GM23338 (cell line): ENCODE measurements around the gene CRADD. TPM values are rescaled to one million over a fixed set of nuclear protein-coding genes. Genes with fewer than 3 reads are reported as not detected.

ENCODE experiments used
- ATAC-seq: fragments of 200-7000 bp; cut with Tn5 transposase; 3 replicates; pipeline ENCODE4 v1.9.1; 2020
- DNase-seq: peaks from one replicate; pipeline ENCODE4 v3.0.0-alpha.2; 2015; ENCODE audit warnings: low spot score
- H2AFZ ChIP-seq: fragments of 200-600 bp; sonication (generic); 2 replicates; pipeline ENCODE4 v1.8.0; 2016; ENCODE audit warnings: antibody characterized with exemption, mild to moderate bottlenecking, moderate library complexity
- H3F3A ChIP-seq: fragments of 200-600 bp; sonication (generic); replicated peaks from 2 replicates; pipeline ENCODE4 v1.8.0; 2017; ENCODE audit warnings: antibody characterized with exemption, mixed run types, low read depth
- H3K27ac ChIP-seq: fragments of 200-600 bp; sonication (generic); 2 replicates; pipeline ENCODE4 v1.6.1; 2016; ENCODE audit warnings: low read depth
- H3K27me3 ChIP-seq: fragments of 200-600 bp; sonication (generic); 2 replicates; pipeline ENCODE4 v1.8.0; 2016; ENCODE audit warnings: mild to moderate bottlenecking, mixed run types, moderate library complexity; ENCODE audit not compliant: insufficient read depth
- H3K36me3 ChIP-seq: fragments of 200-600 bp; sonication (generic); 2 replicates; pipeline ENCODE4 v1.8.0; 2016; ENCODE audit warnings: mild to moderate bottlenecking; ENCODE audit not compliant: insufficient read depth
- H3K4me1 ChIP-seq: fragments of 200-600 bp; sonication (generic); 2 replicates; pipeline ENCODE4 v1.8.0; 2016; ENCODE audit warnings: mild to moderate bottlenecking, moderate library complexity; ENCODE audit not compliant: insufficient read depth
- H3K4me2 ChIP-seq: fragments of 200-600 bp; sonication (generic); 2 replicates; pipeline ENCODE4 v1.7.1; 2017; ENCODE audit warnings: mixed run types
- H3K4me3 ChIP-seq: fragments of 200-600 bp; sonication (generic); 2 replicates; pipeline ENCODE4 v1.6.1; 2016; ENCODE audit warnings: mixed run types
- H3K79me2 ChIP-seq: fragments of 200-600 bp; sonication (generic); replicated peaks from 2 replicates; pipeline ENCODE4 v1.8.0; 2017; ENCODE audit warnings: mild to moderate bottlenecking; ENCODE audit not compliant: insufficient read depth
- H3K9me2 ChIP-seq: fragments of 200-600 bp; sonication (generic); 2 replicates; pipeline ENCODE4 v1.8.0; 2017; ENCODE audit not compliant: insufficient read depth
- H4K20me1 ChIP-seq: fragments of 200-600 bp; sonication (generic); replicated peaks from 2 replicates; pipeline ENCODE4 v1.8.0; 2017; ENCODE audit warnings: mild to moderate bottlenecking; ENCODE audit not compliant: insufficient read depth
- H3K27ac Mint-ChIP-seq: 2 replicates; pipeline ENCODE4 v1.8.0; 2020; ENCODE audit warnings: inconsistent platforms, mild to moderate bottlenecking, moderate library complexity, mixed read lengths
- H3K27me3 Mint-ChIP-seq: 3 replicates; pipeline ENCODE4 v1.8.0; 2022; ENCODE audit warnings: low read depth, mild to moderate bottlenecking, moderate library complexity, mixed read lengths, inconsistent platforms; ENCODE audit not compliant: insufficient read depth, poor library complexity
- H3K36me3 Mint-ChIP-seq: 3 replicates; pipeline ENCODE4 v1.8.0; 2021; ENCODE audit warnings: low read depth, mild to moderate bottlenecking, inconsistent platforms, moderate library complexity, mixed read lengths
- H3K4me1 Mint-ChIP-seq: 3 replicates; pipeline ENCODE4 v1.8.0; 2020; ENCODE audit warnings: mild to moderate bottlenecking, inconsistent platforms, mixed read lengths
- H3K4me3 Mint-ChIP-seq: 3 replicates; pipeline ENCODE4 v1.8.0; 2021; ENCODE audit warnings: moderate library complexity, mild to moderate bottlenecking, inconsistent platforms, mixed read lengths
- H3K9me3 Mint-ChIP-seq: 3 replicates; pipeline ENCODE4 v1.8.0; 2020; ENCODE audit warnings: moderate library complexity, mild to moderate bottlenecking, inconsistent platforms, mixed read lengths
- CREB1 ChIP-seq: fragments of 250-450 bp; sonication (Bioruptor Pico); IDR thresholded peaks from 2 replicates; pipeline ENCODE4 v1.5.0; 2020; ENCODE audit warnings: low read depth, mild to moderate bottlenecking, moderate library complexity
- CTCF ChIP-seq, 2 experiments: fragments of 200-600 bp in 1 of 2; sonication (generic) in 1 of 2; conservative IDR thresholded peaks; 2 replicates each; pipeline versions ENCODE4 v1.5.1 to v1.6.1; 2016 to 2017; ENCODE audit warnings: antibody characterized with exemption in 2 of 2, low read depth in 2 of 2, mild to moderate bottlenecking in 2 of 2, moderate library complexity in 1 of 2
- ETS1 ChIP-seq: IDR thresholded peaks from 2 replicates; pipeline ENCODE4 v1.6.1; 2016; ENCODE audit warnings: antibody characterized with exemption
- EZH2 ChIP-seq: fragments of 200-600 bp; sonication (generic); IDR thresholded peaks from one replicate; pipeline ENCODE4 v1.8.0; 2017; ENCODE audit warnings: antibody characterized with exemption, mild to moderate bottlenecking, low read depth; ENCODE audit not compliant: unreplicated experiment
- JUNB ChIP-seq: IDR thresholded peaks from one replicate; pipeline ENCODE4 v1.6.1; 2016; ENCODE audit warnings: antibody characterized with exemption; ENCODE audit not compliant: unreplicated experiment
- NANOG ChIP-seq: IDR thresholded peaks from 2 replicates; pipeline ENCODE4 v1.6.1; 2016; ENCODE audit warnings: antibody characterized with exemption, borderline replicate concordance
- POLR2AphosphoS5 ChIP-seq: IDR thresholded peaks from 2 replicates; pipeline ENCODE4 v1.6.1; 2016; ENCODE audit warnings: antibody characterized with exemption, low read depth
- REST ChIP-seq: IDR thresholded peaks from one replicate; pipeline ENCODE4 v1.6.1; 2018; ENCODE audit warnings: antibody characterized with exemption; ENCODE audit not compliant: unreplicated experiment
- STAT1 ChIP-seq: IDR thresholded peaks from one replicate; pipeline ENCODE4 v1.6.1; 2016; ENCODE audit warnings: antibody characterized with exemption; ENCODE audit not compliant: unreplicated experiment
- ZNF114 ChIP-seq: fragments of 250-450 bp; sonication (Bioruptor Pico); IDR thresholded peaks from 2 replicates; pipeline ENCODE4 v1.5.0; 2020; ENCODE audit warnings: mild to moderate bottlenecking, moderate library complexity
- ZNF331 ChIP-seq: fragments of 250-450 bp; sonication (Bioruptor Pico); IDR thresholded peaks from 2 replicates; pipeline ENCODE4 v1.5.0; 2020; ENCODE audit warnings: low read depth, mild to moderate bottlenecking, moderate library complexity
- ZNF462 ChIP-seq: fragments of 250-450 bp; sonication (Bioruptor Pico); IDR thresholded peaks from 2 replicates; pipeline ENCODE4 v1.5.0; 2020; ENCODE audit warnings: mild to moderate bottlenecking, moderate library complexity
- polyA plus RNA-seq: library from polyadenylated mRNA; unstranded; fragments of >200 nt; fragmentation: Nextera tagmentation; extraction: Ambion mirVana; gene quantifications from 2 replicates; pipeline ENCODE4 v1.2.1, GENCODE V29; 2016
- total RNA-seq: library from RNA; depleted of rRNA; stranded (reverse); fragments of >200 nt; shearing (Covaris generic); gene quantifications from 2 replicates; pipeline ENCODE4 v1.2.3, GENCODE V29; 2014

Gene CRADD
- total and polyA plus RNA-seq, 2 experiments from 2014 or later, result 6.3 to 27.9 TPM

GRCh38 chr12:93857279-93857938 lies 180.2 kb downstream of the CRADD start:
- peaks cover 10% of the 10 kb centered on the region; the same call in 2 of the 3 replicates for H3K4me1 Mint-ChIP-seq

More at GRCh38 chr12:93857279-93857938, 180.2 kb downstream of the CRADD start:
- TF ChIP-seq CREB1 (CRISPR knock-in tag) (no peak), STAT1 (no peak), ZNF114 (no peak), EZH2 (no peak), ETS1 (no peak), ZNF462 (CRISPR knock-in tag) (no peak), REST (no peak), CTCF (conservative IDR thresholded peaks at IDR 0.05; ENCODE audit: low read depth in 2 of 2) (no peak), JUNB (no peak), ZNF331 (CRISPR knock-in tag) (no peak), NANOG (no peak), POLR2AphosphoS5 (no peak)
- Mint-ChIP-seq H3K27ac (no peak overlapping the region), H3K36me3 (no peaks in the 10 kb centered on the region), H3K4me3 (no peak overlapping the region), H3K27me3 (no peaks in the 10 kb centered on the region), H3K9me3 (no peaks in the 10 kb centered on the region)
- no peaks in the 10 kb centered on the region for H3K36me3 ChIP-seq
- H4K20me1 ChIP-seq, result no peaks in the 10 kb centered on the region
- H3K4me3 ChIP-seq, result no peak overlapping the region
- H3K27me3 ChIP-seq, result no peaks in the 10 kb centered on the region
- H3K27ac ChIP-seq, result no peak overlapping the region
- H3K79me2 ChIP-seq, result no peaks in the 10 kb centered on the region
- no peaks in the 10 kb centered on the region for H3F3A ChIP-seq
- DNase-seq (no peak), ATAC-seq (no peak)
- 0 out of 2 replicates have a peak, but pooled peaks cover 9% of the 10 kb centered on the region for H3K9me2 ChIP-seq
- no peaks in the 10 kb centered on the region; the same call in 1 of the 2 replicates for H3K4me1 ChIP-seq
- H3K4me2 ChIP-seq, result no peak overlapping the region
- H2AFZ ChIP-seq, result no peak overlapping the region
